ENCODE measurements around the gene SUPT5H.

The SUPT5H gene

DNA sequence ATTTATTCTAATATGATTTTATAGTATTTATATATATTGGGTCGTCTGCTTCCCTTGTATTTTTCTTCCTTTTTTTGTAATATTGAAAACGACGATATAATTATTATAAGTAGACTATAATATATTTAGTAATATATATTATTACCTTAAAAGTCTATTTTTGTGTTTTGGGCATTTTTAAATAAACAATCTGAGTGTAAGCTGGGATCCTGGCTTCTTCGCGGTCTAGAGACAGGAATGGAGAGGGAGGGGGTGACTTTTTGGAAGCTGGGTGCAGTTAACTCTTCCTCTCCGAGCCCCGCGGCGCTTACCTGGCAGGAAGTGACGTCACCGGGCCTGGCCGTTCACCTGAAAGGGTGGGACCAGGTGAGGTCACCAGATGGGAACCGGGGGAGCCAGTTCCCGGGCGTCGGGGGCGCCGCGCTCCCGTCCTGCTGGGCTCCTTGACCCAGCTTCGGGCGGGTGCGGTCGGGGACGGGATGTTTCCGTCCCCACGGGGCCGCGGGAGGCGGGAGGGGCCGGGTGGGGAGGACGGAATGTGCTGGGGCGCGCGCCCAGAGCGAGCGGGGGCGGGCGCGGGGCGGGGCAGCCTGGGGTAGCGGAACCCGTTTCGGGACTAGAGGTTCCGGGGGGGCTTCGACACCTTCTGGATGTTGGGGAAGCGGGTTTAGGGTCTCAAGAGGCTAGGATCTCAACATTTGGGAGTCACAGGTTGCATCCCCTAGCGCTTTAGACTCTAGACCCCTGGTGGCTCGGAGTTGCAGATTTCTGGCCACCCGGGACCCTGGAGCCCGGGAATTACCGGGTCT lies 36.0 kb upstream of the SUPT5H start:
- DNase-seq: peak; percentile 93

DNA sequence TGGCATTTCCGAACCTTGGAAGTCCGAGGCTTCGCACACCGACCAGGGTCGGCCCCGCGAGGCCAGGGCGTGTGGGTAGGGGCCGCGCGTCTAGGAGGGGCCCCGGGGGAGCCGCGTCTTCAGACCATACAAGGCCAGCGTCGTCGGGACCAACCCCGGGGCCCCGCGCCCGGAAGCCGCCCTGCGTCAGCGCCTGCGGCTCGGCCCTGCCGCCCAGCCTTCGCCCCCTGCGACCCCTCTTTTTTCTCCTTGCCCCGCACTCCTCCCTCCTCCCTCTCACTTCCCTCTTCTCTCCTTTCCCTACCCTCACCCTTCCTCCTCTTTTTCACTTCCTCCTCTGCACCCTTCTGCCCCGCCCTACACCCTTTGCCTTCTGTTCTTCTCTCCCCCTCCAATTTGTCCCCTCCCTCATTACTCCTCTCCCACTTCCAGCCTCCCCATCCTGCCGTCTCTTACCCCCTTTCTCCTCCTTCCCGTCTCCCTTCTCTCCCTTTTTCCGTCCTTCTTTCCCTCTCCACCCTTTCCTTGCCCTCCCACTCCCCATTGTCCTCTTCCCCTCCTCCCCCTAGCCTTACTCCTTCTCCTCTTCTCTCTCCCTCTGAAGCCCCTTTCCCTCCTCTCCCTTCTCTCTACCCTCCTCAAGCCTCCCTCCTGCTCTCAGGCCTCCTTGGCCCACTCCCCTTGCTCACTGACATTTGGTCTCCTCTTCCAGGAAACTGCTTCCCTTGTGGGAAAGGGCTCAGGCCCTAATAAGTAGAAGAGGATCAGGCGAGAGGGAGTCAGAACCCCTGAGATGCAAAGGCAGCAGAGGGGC lies 35.2 kb upstream of the SUPT5H start:
- DNase-seq: peak; percentile 86

- no peak for DNase-seq
Observed at GRCh38 chr19:39410831-39411080, 34.6 kb upstream of the SUPT5H start.

DNA sequence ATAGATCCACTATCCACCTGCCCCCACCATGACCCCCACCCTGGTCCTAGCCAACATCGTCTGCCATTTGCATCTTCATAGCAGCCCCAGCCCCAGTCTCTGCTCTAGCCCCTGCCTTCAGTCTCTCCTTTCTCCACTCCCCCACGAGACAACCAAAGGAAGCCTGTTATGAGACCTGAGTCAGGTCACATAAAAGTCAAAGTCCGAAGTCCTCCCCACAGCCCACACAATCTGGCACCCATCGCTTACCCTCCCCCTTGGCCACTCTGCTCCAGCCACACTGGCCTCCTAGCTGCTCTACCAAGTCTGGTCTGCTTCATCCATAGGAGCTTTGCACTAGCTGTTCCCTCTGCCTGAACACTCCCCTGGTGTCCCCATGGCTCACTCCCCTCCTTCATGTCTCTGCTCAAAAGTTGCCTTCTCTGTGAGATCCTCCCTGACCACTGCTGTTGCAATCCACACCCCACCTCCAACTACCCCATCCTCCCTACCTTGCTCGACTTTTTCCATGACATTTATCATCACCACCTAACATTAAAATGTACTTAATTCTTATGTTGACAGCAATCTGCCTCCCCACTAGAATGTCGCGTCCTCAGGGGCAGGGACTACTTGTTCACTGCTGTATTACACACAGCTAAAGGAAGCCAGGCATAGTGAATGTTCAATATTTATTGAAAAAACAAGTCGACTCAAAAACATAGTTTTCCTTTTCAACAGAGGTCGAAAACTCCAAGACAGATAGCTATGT lies 34.1 kb upstream of the SUPT5H start:
- DNase-seq: peak; percentile 65

- peak; percentile 90 for DNase-seq
Observed at GRCh38 chr19:39411832-39412099, 33.6 kb upstream of the SUPT5H start.

DNA sequence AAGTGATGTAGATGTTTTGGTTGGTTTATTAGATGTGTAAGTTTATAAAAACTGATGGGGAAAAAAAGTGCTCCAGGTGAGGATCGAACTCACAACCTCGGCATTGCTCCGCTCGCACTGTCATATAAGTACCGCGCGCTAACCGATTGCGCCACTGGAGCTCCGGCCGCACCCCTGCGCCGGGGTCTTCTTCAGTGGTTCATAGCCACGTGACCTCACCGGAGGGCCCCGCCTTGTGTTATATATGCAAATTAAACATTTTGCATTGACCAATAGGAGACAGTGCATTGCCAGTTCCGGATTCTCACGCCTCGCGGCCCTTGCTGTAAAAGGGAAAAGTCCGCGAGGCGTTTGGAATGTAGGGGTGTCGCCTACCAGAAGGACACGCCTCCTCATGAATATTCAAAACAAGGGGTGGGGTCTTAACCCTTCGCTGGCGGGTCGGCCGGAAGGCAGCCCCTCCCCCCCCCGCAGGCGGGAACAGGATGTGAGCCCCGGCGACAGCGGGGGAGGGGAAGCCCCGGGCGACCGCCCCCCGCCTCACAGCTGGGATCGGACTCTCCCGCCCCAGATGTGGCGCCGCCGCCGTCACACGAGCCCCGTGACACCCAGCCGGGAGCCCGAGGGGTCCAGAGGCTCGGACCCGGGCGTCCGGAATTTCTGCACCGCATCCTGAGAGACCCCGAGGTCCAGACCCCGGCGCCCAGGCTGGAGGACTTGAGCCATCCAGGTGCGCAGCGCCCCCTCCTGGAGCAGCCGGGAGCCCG lies 33.1 kb upstream of the SUPT5H start, which contains the start of gene PLEKHG2:
Gene PLEKHG2 (plus strand): TSS at position 570 of the 767 bp plus-strand sequence. CDS start 1,418 bp downstream, outside the sequence.
- peak; percentile 100 for DNase-seq

DNA sequence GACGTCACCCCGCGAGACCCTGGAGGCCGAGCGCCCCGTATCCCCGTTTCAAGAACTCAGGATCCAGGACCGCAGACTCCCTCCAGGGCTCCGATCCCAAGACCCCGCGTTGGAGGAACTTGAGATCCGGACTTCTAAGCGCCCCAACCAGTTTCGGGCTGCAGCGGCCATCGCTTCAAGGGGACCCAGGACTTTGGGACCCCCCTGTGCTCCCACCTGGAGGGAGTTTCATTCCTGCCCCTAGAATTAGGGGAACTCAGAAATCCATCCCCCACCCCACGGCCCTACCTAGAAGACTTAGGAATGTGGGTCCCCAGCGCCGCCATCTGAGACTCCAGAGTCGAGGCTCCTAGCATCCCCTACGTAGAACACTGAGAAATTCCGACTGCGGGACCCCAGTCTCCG lies 32.5 kb upstream of the SUPT5H start:
- DNase-seq: no peak

DNA sequence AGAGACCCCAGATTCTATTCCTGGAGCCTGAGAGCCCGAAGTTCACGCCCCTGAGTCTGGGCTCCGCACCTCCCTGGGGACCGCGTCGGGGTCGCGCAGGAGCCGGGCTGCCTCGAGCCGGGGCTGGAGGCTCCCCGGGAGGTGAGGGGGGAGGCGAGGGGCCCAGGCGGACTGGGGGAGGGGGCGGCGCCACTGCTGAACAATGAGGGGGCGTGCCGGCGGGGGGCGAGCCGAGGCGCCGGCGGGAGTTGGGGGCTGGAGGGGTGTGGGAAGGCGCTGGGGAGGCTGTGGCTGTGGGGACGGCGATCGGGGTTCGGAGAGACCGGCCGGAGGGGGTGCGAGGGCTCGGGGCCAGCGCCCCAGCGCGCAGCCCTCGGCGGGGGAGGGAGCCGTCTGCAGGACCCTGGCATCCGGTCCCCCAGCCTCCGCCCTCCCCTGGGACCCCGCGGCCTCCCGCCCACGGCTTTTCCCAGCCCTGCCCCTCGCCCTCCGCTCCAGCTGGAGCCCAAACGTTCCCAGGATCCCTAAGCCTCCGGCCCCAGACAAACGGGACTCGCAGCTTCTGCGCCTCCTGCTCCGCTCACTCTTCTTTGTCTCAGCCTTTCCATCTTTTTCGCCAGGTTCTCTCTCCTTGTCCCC lies 32.0 kb upstream of the SUPT5H start:
- peak; percentile 67 for DNase-seq

- DNase-seq: peak; percentile 62
Observed at GRCh38 chr19:39413911-39414608, 31.3 kb upstream of the SUPT5H start.

GRCh38 chr19:39415111-39416046 lies 30.0 kb upstream of the SUPT5H start:
- peak; percentile 50 for DNase-seq

- DNase-seq: peak; percentile 51
Observed at GRCh38 chr19:39416152-39417120, 28.9 kb upstream of the SUPT5H start.

GRCh38 chr19:39417463-39418181 lies 27.8 kb upstream of the SUPT5H start:
- no peak for DNase-seq

GRCh38 chr19:39419003-39419402 lies 26.4 kb upstream of the SUPT5H start:
- no peak for DNase-seq

- peak; percentile 43 for DNase-seq
Observed at GRCh38 chr19:39420769-39421168, 24.6 kb upstream of the SUPT5H start.

- no peak for DNase-seq
Observed at GRCh38 chr19:39422020-39422419, 23.4 kb upstream of the SUPT5H start.

DNA sequence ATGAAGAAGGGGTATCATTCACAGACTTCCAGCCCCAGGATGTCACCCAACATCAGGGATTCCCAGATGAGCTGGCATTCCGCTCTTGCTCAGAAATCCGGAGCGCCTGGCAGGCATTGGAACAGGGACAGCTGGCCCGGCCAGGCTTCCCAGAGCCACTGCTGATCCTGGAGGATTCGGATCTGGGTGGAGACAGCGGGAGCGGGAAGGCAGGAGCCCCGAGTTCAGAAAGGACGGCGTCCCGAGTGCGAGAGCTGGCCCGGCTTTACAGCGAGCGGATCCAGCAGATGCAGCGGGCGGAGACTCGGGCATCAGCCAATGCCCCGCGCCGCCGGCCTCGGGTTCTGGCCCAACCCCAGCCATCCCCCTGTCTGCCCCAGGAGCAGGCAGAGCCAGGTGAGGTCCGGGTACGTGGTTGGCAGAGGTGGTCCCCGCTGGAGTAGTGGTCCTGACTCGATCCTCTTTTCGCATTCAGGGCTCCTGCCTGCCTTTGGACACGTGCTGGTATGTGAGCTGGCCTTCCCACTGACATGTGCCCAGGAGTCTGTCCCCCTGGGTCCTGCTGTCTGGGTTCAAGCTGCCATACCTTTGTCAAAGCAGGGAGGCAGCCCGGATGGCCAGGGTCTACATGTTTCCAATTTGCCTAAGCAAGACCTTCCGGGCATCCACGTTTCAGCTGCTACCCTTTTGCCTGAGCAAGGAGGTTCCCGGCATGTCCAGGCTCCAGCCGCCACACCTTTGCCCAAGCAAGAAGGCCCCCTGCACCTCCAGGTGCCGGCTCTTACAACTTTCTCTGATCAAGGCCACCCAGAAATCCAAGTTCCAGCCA lies 21.9 kb upstream of the SUPT5H start:
- DNase-seq: peak; percentile 50

- DNase-seq: peak; percentile 40
Observed at GRCh38 chr19:39424934-39425333, 20.4 kb upstream of the SUPT5H start.

DNA sequence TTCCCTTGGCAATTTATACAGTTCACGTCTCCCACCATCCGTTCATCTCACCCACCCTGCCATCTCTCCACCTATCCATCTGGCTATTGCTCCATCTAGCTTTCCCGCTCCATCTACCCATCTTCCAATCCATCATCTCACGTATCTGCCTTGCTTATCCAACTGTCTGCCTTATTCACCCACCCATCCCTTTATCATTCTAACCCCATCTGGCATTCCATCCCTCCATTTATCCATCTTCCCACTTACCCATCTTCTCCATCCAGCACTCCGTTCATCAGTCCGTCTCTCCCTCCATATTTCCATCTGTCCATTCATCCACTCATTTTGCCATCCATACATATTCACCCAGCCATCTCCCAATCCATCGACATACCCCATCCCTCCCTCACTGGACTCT lies 19.6 kb upstream of the SUPT5H start:
- DNase-seq: no peak

Measured in activated CD8-positive, alpha-beta memory T cell treated with anti-CD3 and anti-CD28 coated beads, Interleukin-2, amount 50 U/mL, for 48 hours (primary cell).